PFSK-1 (cell line): ENCODE measurements around the gene XRCC4.

Experiments used
- FOXP2 ChIP-seq: optimal IDR thresholded peaks from 2 replicates; pipeline ENCODE3; 2011; ENCODE audit warnings: borderline replicate concordance, control low read depth, inconsistent platforms; ENCODE audit not compliant: insufficient read depth; ENCODE audit errors: extremely low read length, extremely low read depth
- POLR2AphosphoS5 ChIP-seq: IDR thresholded peaks from 2 replicates; pipeline ENCODE4 v1.6.1; 2012; ENCODE audit warnings: low read depth, mild to moderate bottlenecking, control low read depth, low read length, moderate library complexity
- SIN3A ChIP-seq: IDR thresholded peaks from 2 replicates; pipeline ENCODE4 v1.6.1; 2012; ENCODE audit warnings: mild to moderate bottlenecking, low read length, moderate library complexity, borderline replicate concordance; ENCODE audit not compliant: insufficient read depth
- TAF1 ChIP-seq: IDR thresholded peaks from 2 replicates; pipeline ENCODE4 v1.6.1; 2012; ENCODE audit warnings: low read length, control low read depth, borderline replicate concordance; ENCODE audit not compliant: insufficient read depth
- TF ChIP-seq, protein P1 (sequence below), 2 experiments: IDR thresholded peaks; 2 replicates each; pipeline versions ENCODE4 v1.6.1 to v1.8.0; 2011 to 2012; ENCODE audit warnings: low read depth in 2 of 2, low read length in 2 of 2, control low read depth in 1 of 2, inconsistent platforms in 1 of 2, mild to moderate bottlenecking in 1 of 2, moderate library complexity in 1 of 2; ENCODE audit not compliant: insufficient read depth in 1 of 2

XRCC4 gene

DNA sequence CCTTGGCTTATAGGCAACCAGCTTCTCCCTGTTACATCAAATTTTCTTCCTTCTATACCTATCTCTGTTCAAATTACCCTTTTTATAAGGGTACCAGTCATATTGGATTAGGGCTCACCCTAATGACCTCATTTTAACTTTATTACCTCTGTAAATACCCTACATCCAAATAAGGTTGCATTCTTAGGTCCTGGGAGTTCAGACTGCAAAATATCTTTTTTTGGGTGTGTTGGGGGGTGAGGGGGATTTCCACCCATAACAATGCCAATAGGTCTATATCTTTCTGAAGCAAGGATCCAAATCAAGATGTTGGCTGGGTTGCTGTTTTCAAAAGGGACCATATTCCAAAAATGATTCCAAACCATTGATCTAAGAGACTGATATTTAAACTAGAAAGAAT, 141.7 kb downstream of the XRCC4 start:
- no peak for TF ChIP-seq FOXP2
- no peak for TF ChIP-seq TAF1
- TF ChIP-seq, protein P1, sequence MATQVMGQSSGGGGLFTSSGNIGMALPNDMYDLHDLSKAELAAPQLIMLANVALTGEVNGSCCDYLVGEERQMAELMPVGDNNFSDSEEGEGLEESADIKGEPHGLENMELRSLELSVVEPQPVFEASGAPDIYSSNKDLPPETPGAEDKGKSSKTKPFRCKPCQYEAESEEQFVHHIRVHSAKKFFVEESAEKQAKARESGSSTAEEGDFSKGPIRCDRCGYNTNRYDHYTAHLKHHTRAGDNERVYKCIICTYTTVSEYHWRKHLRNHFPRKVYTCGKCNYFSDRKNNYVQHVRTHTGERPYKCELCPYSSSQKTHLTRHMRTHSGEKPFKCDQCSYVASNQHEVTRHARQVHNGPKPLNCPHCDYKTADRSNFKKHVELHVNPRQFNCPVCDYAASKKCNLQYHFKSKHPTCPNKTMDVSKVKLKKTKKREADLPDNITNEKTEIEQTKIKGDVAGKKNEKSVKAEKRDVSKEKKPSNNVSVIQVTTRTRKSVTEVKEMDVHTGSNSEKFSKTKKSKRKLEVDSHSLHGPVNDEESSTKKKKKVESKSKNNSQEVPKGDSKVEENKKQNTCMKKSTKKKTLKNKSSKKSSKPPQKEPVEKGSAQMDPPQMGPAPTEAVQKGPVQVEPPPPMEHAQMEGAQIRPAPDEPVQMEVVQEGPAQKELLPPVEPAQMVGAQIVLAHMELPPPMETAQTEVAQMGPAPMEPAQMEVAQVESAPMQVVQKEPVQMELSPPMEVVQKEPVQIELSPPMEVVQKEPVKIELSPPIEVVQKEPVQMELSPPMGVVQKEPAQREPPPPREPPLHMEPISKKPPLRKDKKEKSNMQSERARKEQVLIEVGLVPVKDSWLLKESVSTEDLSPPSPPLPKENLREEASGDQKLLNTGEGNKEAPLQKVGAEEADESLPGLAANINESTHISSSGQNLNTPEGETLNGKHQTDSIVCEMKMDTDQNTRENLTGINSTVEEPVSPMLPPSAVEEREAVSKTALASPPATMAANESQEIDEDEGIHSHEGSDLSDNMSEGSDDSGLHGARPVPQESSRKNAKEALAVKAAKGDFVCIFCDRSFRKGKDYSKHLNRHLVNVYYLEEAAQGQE (IDR thresholded peaks at IDR 0.05; ENCODE audit: insufficient read depth in 1 of 2, low read depth in 2 of 2, low read length in 2 of 2) = no peak
- no peak for TF ChIP-seq SIN3A
- no peak for TF ChIP-seq POLR2AphosphoS5

DNA sequence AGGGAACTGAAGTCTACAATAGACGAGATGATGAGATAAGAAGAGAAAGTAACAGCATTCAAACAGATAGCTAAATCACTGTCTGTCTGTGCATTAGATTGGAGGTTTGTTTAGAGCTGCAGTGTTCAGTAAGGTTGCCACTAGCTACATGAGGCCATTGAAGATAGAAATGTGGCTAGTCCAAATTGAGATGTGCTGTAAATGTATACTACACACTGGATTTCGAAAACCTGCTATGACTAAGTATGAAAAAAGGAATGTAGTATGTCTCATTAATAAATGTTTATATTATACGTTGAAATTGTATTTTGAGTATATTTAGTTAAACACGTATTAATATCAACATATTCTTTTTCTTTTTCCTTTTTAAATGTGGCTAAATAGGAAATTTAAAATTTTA, 142.1 kb downstream of the XRCC4 start:
- TF ChIP-seq SIN3A = no peak
- no peak for TF ChIP-seq TAF1
- TF ChIP-seq FOXP2 = no peak
- TF ChIP-seq POLR2AphosphoS5 = no peak
- TF ChIP-seq, protein P1 (IDR thresholded peaks at IDR 0.05; ENCODE audit: insufficient read depth in 1 of 2, low read depth in 2 of 2, low read length in 2 of 2) = no peak

DNA sequence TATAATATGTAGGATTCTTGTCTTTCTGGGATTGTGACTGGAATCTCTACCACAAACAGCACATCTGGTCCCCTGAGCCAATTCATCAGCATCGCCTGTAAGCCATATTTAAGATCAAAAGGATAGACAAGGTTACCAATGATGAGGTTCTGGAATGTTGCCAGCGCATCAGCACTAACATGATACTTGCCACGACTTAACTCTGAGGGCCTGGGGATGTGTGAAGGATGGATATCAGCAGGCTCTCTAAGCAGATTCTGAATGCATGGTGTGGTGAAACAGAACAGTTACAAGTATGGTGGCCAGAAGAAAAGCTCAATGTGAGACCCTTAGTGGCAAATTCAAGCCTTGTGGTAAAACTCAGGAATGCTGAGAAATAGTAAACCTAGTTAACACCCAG, 143.0 kb downstream of the XRCC4 start:
- TF ChIP-seq, protein P1 (IDR thresholded peaks at IDR 0.05; ENCODE audit: insufficient read depth in 1 of 2, low read depth in 2 of 2, low read length in 2 of 2) = no peak
- no peak for TF ChIP-seq FOXP2
- TF ChIP-seq SIN3A = no peak
- no peak for TF ChIP-seq POLR2AphosphoS5
- no peak for TF ChIP-seq TAF1

DNA sequence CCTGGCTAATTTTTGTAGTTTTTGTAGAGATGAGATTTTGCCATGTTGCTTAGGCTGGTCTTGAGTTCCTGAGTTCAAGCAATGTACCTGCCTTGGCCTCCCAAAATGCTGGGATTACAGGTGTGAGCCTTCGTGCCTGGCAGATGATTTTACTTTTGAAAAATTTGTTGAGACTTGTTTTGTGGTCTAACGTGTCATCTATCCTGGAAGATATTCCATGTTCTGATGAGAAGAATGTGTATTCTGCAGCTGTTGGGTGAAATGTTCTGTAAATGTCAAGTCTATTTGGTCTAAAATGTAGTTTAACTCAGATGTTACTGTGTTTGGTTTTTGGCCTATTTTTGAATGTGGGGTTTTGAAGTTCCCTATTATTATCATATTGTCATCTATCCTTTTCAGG, 145.6 kb downstream of the XRCC4 start:
- TF ChIP-seq FOXP2 (no peak), POLR2AphosphoS5 (no peak), SIN3A (no peak), TAF1 (no peak)
- TF ChIP-seq, protein P1 (IDR thresholded peaks at IDR 0.05; ENCODE audit: insufficient read depth in 1 of 2, low read depth in 2 of 2, low read length in 2 of 2) = no peak

DNA sequence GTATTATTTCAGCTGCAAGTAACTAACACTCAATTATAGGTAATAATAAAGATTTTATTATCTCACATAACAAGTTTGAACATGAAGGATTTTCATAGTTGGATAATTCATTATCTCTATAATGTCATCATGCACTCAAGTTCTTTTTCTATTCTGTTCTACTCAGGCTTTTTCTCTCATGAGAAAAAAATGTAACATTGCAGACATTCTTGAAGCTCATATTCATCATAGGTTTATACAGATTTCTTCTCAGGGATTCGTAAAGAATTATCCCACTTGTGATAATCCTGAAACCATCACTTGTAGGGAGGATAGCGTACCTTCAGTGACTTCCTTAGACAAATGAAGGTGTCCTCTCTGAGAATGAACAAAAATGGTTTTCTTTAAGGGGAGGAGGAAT, 150.3 kb downstream of the XRCC4 start:
- TF ChIP-seq SIN3A = no peak
- TF ChIP-seq FOXP2 = no peak
